Keratinocyte (primary cell): ENCODE results near the gene PCDHGA6.

Source experiments
- CTCF ChIP-seq, 3 experiments: IDR thresholded peaks in 1 of 3; conservative IDR thresholded peaks in 1 of 3; optimal IDR thresholded peaks in 1 of 3; 2 replicates in 2 of 3; 3 replicates in 1 of 3; pipeline versions ENCODE3 to v1.5.1; 2011; ENCODE audit warnings: low read length in 3 of 3, mild to moderate bottlenecking in 3 of 3, moderate library complexity in 2 of 3, control low read depth in 1 of 3, inconsistent platforms in 1 of 3; ENCODE audit not compliant: insufficient read depth in 2 of 3; ENCODE audit errors: extremely low read depth in 1 of 3
- EZH2 ChIP-seq: IDR thresholded peaks from one replicate; pipeline ENCODE4 v1.6.1; 2012; ENCODE audit warnings: inconsistent platforms, mild to moderate bottlenecking, low read length, moderate library complexity

- TF ChIP-seq CTCF (optimal IDR thresholded peaks at IDR 0.05 in 1 of 3, IDR thresholded peaks at IDR 0.05 in 1 of 3, conservative IDR thresholded peaks at IDR 0.05 in 1 of 3; ENCODE audit: extremely low read depth in 1 of 3, insufficient read depth in 2 of 3, low read length in 3 of 3) (peak; percentile 27 to 42 (median 39)), EZH2 (no peak)
Measured at GRCh38 chr5:141382469-141383294, 9.0 kb downstream of the PCDHGA6 start, which contains the start of gene PCDHGA7.
